GM19351 (cell line): ENCODE results near the gene NSUN2.
"Not testable (repeated sequence)": the region's sequence is repeated elsewhere in the genome, so short reads cannot be mapped to it uniquely, and the experiment has no call there.

ENCODE experiments used
- ATAC-seq: cut with Tn5 transposase; IDR thresholded peaks from one replicate; pipeline ENCODE4 v1.9.1; 2021; ENCODE audit warnings: mild to moderate bottlenecking, moderate library complexity; ENCODE audit not compliant: unreplicated experiment

The NSUN2 gene

GRCh38 chr5:6584727-6585126, 48.1 kb downstream of the NSUN2 start:
- ATAC-seq, result no peak

DNA sequence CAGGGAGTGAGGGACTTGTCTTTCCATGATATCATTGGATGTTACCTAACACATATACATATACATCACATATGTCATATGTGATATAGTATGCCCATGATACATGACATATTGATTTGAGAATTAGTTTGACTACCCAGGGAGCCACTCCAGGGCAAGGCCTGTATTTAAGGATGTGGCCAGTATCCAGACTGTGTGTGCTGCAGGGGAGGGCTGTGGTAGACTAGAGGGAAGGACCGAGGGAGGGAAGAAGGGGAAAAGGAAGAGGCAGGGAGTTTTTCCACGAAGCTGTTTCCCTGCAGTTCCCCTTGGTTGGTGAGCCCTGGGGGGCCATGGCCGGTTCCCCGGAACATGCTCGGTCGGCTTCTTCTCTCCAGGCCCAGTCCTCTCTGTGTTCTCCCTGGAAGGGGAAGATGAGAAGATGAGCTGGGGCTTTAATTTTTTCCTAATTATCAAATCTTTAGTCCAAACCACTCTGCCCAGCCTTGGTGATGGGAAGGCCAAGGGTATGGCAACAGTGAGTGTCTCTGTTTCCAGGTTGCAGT, 48.7 kb downstream of the NSUN2 start:
- no peak for ATAC-seq

DNA sequence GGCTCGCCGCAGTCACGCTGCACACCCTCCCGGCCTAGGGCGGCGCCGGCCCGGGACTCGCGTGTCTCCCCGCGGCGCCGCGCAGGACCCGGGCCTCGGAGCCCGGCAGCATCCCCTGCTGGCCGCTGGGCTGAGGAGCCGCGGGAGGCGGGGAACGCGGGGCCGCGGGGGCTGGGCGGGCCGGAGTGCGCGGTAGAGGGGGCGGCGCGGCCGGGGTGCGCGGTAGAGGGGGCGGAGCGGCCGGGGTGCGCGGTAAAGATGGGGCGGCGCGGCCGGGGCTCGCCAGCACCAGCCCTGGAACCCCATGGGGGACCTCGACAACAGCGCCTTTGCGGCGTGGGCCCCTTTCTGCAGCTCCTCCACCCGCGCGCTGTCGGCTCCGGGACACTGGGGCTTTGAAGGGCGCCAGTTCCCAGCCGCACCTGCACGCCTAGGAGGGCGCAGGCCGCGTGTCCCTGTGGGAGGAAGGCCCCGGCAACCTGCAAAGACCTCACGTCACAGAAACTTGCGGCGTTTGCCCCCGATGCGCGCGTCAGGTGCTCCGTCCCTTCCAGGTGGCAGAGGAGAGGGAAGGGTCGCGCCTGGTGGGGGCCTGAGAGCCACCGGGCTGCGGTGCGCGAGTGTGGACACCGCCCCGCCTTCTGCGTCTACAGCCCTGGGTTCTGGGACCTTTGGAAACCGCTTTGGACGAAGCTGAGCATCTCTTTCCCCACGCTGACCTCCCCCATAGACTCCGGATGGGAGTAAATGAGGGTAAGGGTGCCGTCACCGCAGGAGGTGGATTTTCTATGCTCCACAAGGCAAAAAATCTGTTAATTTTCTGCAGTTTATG, 49.6 kb downstream of the NSUN2 start:
- peak; percentile 55 for ATAC-seq

DNA sequence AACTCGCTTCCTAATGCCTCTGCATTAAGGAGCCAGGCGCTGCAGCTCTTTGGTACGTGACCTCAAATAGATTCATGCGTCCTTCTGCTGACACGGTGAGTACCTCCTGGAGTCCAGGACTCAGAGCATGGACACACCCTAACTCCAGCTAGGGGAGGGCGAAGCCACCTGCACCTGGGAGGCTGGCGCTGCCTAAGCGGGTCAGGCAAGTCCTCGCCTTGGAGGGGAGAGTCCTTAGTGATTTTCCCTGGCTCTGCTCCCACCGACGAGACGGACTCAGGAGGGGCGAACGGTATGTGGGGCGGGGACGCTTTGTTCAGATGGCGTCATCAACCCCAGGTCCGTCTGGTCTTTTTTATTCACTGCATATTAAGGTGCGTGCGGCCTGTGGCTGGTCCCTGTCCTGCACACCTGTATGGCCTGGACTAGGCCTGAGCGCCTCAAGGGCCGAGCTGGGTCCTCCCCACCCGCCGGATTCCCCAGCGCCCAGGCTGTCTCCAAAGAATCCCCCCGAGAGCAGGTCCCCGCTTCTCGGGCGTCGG, 50.3 kb downstream of the NSUN2 start:
- no peak for ATAC-seq

- no peak for ATAC-seq
These were observed 51.1 kb downstream of the NSUN2 start for GRCh38 chr5:6581559-6582426.

DNA sequence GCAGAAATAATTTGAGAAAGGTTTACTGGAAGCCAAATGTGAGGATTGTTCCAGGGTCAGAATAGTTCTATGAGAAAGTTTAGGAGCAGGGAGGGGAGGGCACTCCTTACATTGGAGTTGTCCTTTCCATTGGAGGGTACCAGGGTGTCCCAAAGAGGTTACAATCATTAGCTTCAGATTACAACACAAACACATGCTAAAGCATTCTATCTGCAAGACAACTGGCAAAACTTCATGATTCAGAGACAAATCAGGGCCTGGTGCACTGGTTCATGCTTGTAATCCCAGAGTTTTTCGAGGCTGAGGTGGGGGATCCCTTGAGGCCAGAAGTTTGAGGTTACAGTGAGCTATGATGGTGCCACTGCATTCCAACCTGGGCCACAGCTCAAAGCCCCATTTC, 51.8 kb downstream of the NSUN2 start:
- ATAC-seq, result no peak

- ATAC-seq, result no peak
These were observed 53.3 kb downstream of the NSUN2 start for GRCh38 chr5:6579535-6579934.

GRCh38 chr5:6578676-6579343, 54.0 kb downstream of the NSUN2 start:
- no peak for ATAC-seq

DNA sequence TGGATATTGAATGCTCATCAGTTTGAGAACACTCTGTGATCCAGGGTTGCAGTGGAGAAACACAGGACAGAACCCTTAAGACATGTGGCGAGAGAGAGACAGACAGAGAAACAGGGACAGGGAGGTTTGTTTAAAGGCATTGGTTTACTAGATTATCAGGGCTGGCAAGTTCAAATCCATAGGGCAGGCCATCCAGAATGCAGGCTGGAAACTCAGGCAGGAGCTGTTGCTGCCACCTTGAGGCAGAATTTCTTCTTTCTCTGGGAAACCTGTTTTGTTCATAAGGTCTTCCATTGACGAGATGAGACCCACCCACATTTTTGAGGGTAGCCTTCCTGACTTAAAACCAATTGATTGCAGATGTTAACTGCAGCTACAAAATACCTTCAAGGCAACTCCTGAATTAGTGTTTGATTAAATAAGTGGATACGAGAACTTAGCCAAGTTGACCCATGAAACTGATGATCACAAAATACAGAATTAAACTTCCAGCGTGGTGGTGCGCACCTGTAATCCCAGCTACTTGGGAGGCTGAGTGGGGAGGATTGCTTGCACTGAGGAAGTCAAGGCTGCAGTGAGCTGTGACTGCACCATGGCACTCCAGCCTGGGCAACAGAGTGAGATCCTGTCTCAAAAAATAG, 55.9 kb downstream of the NSUN2 start:
- ATAC-seq, result no peak

DNA sequence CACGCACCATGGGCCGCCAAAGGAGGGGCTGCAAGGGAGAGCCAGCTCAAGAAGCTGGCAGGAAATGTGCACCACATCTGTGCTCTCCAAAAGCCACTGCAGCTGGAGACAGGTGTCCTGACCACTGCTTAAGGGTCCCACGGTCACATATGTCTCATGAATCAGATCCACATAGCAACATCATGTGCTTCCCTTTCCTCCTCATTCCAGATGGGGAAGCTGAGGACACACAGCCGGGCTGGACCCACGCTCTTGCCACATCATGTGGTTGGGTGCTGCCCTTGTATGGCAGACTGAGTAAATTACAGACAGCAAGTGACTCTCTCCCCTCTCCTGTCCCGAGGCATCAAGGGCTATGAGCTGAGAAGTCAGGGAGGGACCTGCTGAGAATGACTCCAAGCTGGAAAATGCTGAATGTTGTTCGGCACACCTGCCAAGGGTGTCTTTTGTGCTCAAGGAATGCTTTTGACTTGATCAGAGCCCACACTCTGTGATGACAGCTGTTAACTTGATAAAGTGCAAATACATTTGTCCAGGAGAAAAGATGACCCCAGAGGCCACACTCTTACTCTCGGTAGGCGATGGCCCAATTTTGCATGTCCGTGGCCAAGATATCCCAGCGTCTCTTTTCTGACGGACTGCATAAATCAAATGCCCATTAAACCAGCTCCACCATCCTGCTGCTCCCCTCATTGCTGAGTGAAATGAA, 58.2 kb downstream of the NSUN2 start:
- ATAC-seq, result no peak

- ATAC-seq, result no peak
These were observed 58.7 kb downstream of the NSUN2 start for GRCh38 chr5:6574111-6574510.

- no peak for ATAC-seq
These were observed 59.2 kb downstream of the NSUN2 start for GRCh38 chr5:6573651-6574101.

GRCh38 chr5:6572825-6573380, 59.9 kb downstream of the NSUN2 start:
- no peak for ATAC-seq

GRCh38 chr5:6572086-6572824, 60.6 kb downstream of the NSUN2 start:
- no peak for ATAC-seq

DNA sequence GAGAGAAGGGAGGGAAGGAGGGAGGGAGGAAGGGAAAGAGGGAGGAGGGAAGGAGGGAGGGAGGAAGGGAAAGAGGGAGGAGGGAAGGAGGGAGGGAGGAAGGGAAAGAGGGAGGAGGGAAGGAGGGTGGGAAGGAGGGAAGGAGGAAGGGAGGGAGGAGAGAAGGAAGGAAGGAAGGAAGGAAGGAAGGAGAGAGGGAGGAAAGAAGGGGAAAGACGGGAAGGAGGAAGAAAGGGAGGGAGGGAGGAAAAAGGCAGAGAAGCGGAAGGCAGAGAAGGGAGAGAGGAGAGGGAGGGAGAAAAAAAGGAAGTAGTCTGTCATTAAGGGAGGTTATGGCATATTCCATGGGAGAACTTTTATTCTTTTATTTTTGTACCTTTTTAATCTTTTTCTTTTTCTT, 61.2 kb downstream of the NSUN2 start:
- ATAC-seq, result not testable (repeated sequence)

GRCh38 chr5:6570530-6570929, 62.3 kb downstream of the NSUN2 start:
- ATAC-seq, result no peak

- ATAC-seq, result no peak
These were observed 64.0 kb downstream of the NSUN2 start for GRCh38 chr5:6568889-6569288.

GRCh38 chr5:6568383-6568782, 64.5 kb downstream of the NSUN2 start:
- no peak for ATAC-seq

GRCh38 chr5:6567835-6568234, 65.0 kb downstream of the NSUN2 start:
- no peak for ATAC-seq
